Activated CD4-positive, alpha-beta memory T cell treated with anti-CD3 and anti-CD28 coated beads for 36 hours (primary cell): ENCODE results near the gene PTDSS2. TPM values are rescaled to one million over a fixed set of nuclear protein-coding genes. Genes with fewer than 3 reads are reported as not detected.
A peak's percentile ranks its signal among the peaks of the same experiment; 100 is the strongest.

Source experiments
- CTCF ChIA-PET: fragments of 350-600 bp; sonication (Branson Sonifier 250); formaldehyde crosslinking; loops from one replicate; lab custom pipeline; 2021; ENCODE audit warnings: antibody characterized with exemption, inconsistent platforms; lab: Charles Lee
- POLR2A ChIA-PET: fragments of 350-600 bp; sonication (Branson Sonifier 250); formaldehyde crosslinking; loops from one replicate; lab custom pipeline; 2021; ENCODE audit warnings: antibody characterized with exemption; lab: Charles Lee
- DNase-seq: peaks from one replicate; pipeline ENCODE4 v3.0.0-alpha.2; 2020
- H3K27ac Mint-ChIP-seq: one replicate; pipeline ENCODE4 v1.8.0; 2021; ENCODE audit warnings: mixed read lengths
- H3K27me3 Mint-ChIP-seq: one replicate; pipeline ENCODE4 v1.8.0; 2021; ENCODE audit warnings: mixed read lengths
- H3K36me3 Mint-ChIP-seq: one replicate; pipeline ENCODE4 v1.8.0; 2021; ENCODE audit warnings: mixed read lengths
- H3K4me1 Mint-ChIP-seq: one replicate; pipeline ENCODE4 v1.8.0; 2021; ENCODE audit warnings: low read depth, mixed read lengths
- H3K4me3 Mint-ChIP-seq: one replicate; pipeline ENCODE4 v1.8.0; 2021; ENCODE audit warnings: mild to moderate bottlenecking, mixed read lengths
- H3K9me3 Mint-ChIP-seq: one replicate; pipeline ENCODE4 v1.8.0; 2021; ENCODE audit warnings: mixed read lengths
- intact Hi-C: fragments of 100-400 bp; cut with micrococcal nuclease; formaldehyde crosslinking; loops from one replicate; pipeline ENCODE4 v1.15.1; 2023
- total RNA-seq, 2 experiments: library from RNA; stranded (reverse); gene quantifications; one replicate each; pipeline ENCODE4 v1.2.3, GENCODE V29; 2021

The PTDSS2 gene
- total RNA-seq, 2 experiments from 2014 or later: 15.0 to 16.7 TPM

- no peak overlapping the region for H3K27ac Mint-ChIP-seq
- DNase-seq: no peak
- ChIA-PET CTCF (interaction anchor here (0.7 kb wide), 1 partner anchor 189 kb away, joined by 3 read pairs; no protein-coding TSS in a partner anchor), POLR2A (no interaction called here)
- H3K4me1 Mint-ChIP-seq: peaks cover 24% of the 10 kb centered on the region
- H3K4me3 Mint-ChIP-seq: no peak overlapping the region
- H3K36me3 Mint-ChIP-seq: no peaks in the 10 kb centered on the region
- intact Hi-C loops: loop anchor here (5.0 kb wide), 1 partner anchor 137 kb away; the partner anchor contains the start of gene IFITM2
- no peaks in the 10 kb centered on the region for H3K9me3 Mint-ChIP-seq
- peaks cover 2% of the 10 kb centered on the region for H3K27me3 Mint-ChIP-seq
Observed at GRCh38 chr11:444396-445144, 5.5 kb upstream of the PTDSS2 start.

- no peak for DNase-seq
- CTCF ChIA-PET: no interaction called here
- H3K27me3 Mint-ChIP-seq: peaks cover 2% of the 10 kb centered on the region
- POLR2A ChIA-PET: no interaction called here
- no peaks in the 10 kb centered on the region for H3K36me3 Mint-ChIP-seq
- no peak overlapping the region for H3K4me3 Mint-ChIP-seq
- H3K27ac Mint-ChIP-seq: no peak overlapping the region
- H3K9me3 Mint-ChIP-seq: no peaks in the 10 kb centered on the region
- peaks cover 18% of the 10 kb centered on the region for H3K4me1 Mint-ChIP-seq
- intact Hi-C loops: loop anchor here (5.0 kb wide), 1 partner anchor 139 kb away; the partner anchor contains the start of gene IFITM2
Observed at GRCh38 chr11:445765-446588, 4.1 kb upstream of the PTDSS2 start.

- POLR2A ChIA-PET: interaction anchor here (1.1 to 3.5 kb wide), 4 partner anchors 10 to 91 kb away, joined by 4 to 22 read pairs (median 10); partner anchors contain the start of gene RNH1
- no peak for DNase-seq
- intact Hi-C loops: loop anchor here (5.0 kb wide), 1 partner anchor 140 kb away; the partner anchor contains the start of gene IFITM2
- CTCF ChIA-PET: interaction anchor here (1.0 to 5.0 kb wide), 4 partner anchors 40 to 196 kb away, joined by 4 to 49 read pairs (median 12); no protein-coding TSS in a partner anchor
- Mint-ChIP-seq H3K27me3 (peaks cover 2% of the 10 kb centered on the region), H3K9me3 (no peaks in the 10 kb centered on the region), H3K36me3 (no peaks in the 10 kb centered on the region), H3K4me1 (peaks cover 23% of the 10 kb centered on the region), H3K4me3 (peak overlapping the region; percentile 18), H3K27ac (no peak overlapping the region)
Observed at GRCh38 chr11:446891-447290, 3.2 kb upstream of the PTDSS2 start.

GRCh38 chr11:447923-448731, 2.0 kb upstream of the PTDSS2 start:
- no peaks in the 10 kb centered on the region for H3K9me3 Mint-ChIP-seq
- peak overlapping the region; percentile 90 for H3K4me3 Mint-ChIP-seq
- DNase-seq: peak; percentile 97
- H3K27ac Mint-ChIP-seq: peak overlapping the region; percentile 95
- peaks cover 2% of the 10 kb centered on the region for H3K27me3 Mint-ChIP-seq
- ChIA-PET CTCF (interaction anchor here (0.6 to 5.0 kb wide), 22 partner anchors 8 to 265 kb away, joined by 3 to 49 read pairs (median 4); partner anchors contain the start of gene RNH1), POLR2A (interaction anchor here (0.8 to 3.5 kb wide), 10 partner anchors 8 to 241 kb away, joined by 3 to 22 read pairs (median 5); partner anchors contain the start of genes BET1L, RIC8A, RNH1 and SIGIRR)
- no peaks in the 10 kb centered on the region for H3K36me3 Mint-ChIP-seq
- intact Hi-C loops: loop anchor here (1.0 to 5.0 kb wide), 4 partner anchors 31 to 141 kb away; partner anchors contain the start of genes IFITM2 and RNH1
- peaks cover 21% of the 10 kb centered on the region for H3K4me1 Mint-ChIP-seq

- peak overlapping the region; percentile 81 for H3K27ac Mint-ChIP-seq
- peak overlapping the region; percentile 87 for H3K4me3 Mint-ChIP-seq
- H3K27me3 Mint-ChIP-seq: no peaks in the 10 kb centered on the region
- H3K36me3 Mint-ChIP-seq: peaks cover 1% of the 10 kb centered on the region
- intact Hi-C loops: loop anchor here (2.0 kb wide), 1 partner anchor 244 kb away; the partner anchor contains the start of genes BET1L and RIC8A
- CTCF ChIA-PET: interaction anchor here (0.6 to 5.0 kb wide), 10 partner anchors 34 to 483 kb away, joined by 3 to 49 read pairs (median 3); no protein-coding TSS in a partner anchor
- H3K9me3 Mint-ChIP-seq: no peaks in the 10 kb centered on the region
- POLR2A ChIA-PET: interaction anchor here (0.6 to 3.4 kb wide), 2 partner anchors 44 to 145 kb away, joined by 3 to 15 read pairs; no protein-coding TSS in a partner anchor
- H3K4me1 Mint-ChIP-seq: peaks cover 26% of the 10 kb centered on the region
- DNase-seq: peak; percentile 80
Observed at GRCh38 chr11:450809-451451, 851 bp downstream of the PTDSS2 start.

- Mint-ChIP-seq H3K27ac (no peak overlapping the region), H3K36me3 (peaks cover 1% of the 10 kb centered on the region), H3K27me3 (no peaks in the 10 kb centered on the region), H3K4me3 (peak overlapping the region; percentile 87), H3K4me1 (peaks cover 33% of the 10 kb centered on the region), H3K9me3 (no peaks in the 10 kb centered on the region)
- intact Hi-C loops: loop anchor here (2.0 kb wide), 1 partner anchor 245 kb away; the partner anchor contains the start of genes BET1L and RIC8A
- POLR2A ChIA-PET: no interaction called here
- DNase-seq: no peak
- CTCF ChIA-PET: interaction anchor here (0.8 to 5.0 kb wide), 4 partner anchors 45 to 201 kb away, joined by 3 to 49 read pairs (median 6); no protein-coding TSS in a partner anchor
Observed at GRCh38 chr11:451738-452137, 1.7 kb downstream of the PTDSS2 start.

- Mint-ChIP-seq H3K4me3 (no peak overlapping the region), H3K4me1 (peaks cover 39% of the 10 kb centered on the region), H3K9me3 (no peaks in the 10 kb centered on the region), H3K27ac (no peak overlapping the region), H3K27me3 (no peaks in the 10 kb centered on the region), H3K36me3 (peaks cover 1% of the 10 kb centered on the region)
- intact Hi-C loops: no loop called here
- CTCF ChIA-PET: no interaction called here
- no peak for DNase-seq
- POLR2A ChIA-PET: no interaction called here
Observed at GRCh38 chr11:452203-452744, 2.2 kb downstream of the PTDSS2 start.

GRCh38 chr11:452916-453527, 2.9 kb downstream of the PTDSS2 start:
- H3K27ac Mint-ChIP-seq: no peak overlapping the region
- H3K27me3 Mint-ChIP-seq: no peaks in the 10 kb centered on the region
- H3K4me1 Mint-ChIP-seq: peaks cover 46% of the 10 kb centered on the region
- H3K36me3 Mint-ChIP-seq: peaks cover 1% of the 10 kb centered on the region
- ChIA-PET CTCF (no interaction called here), POLR2A (no interaction called here)
- H3K4me3 Mint-ChIP-seq: no peak overlapping the region
- intact Hi-C loops: no loop called here
- H3K9me3 Mint-ChIP-seq: no peaks in the 10 kb centered on the region
- no peak for DNase-seq

- CTCF ChIA-PET: no interaction called here
- intact Hi-C loops: no loop called here
Observed at GRCh38 chr11:453564-453963, 3.5 kb downstream of the PTDSS2 start.

GRCh38 chr11:454043-454442, 4.0 kb downstream of the PTDSS2 start:
- Mint-ChIP-seq H3K4me1 (peaks cover 44% of the 10 kb centered on the region), H3K4me3 (no peak overlapping the region), H3K27ac (no peak overlapping the region), H3K27me3 (no peaks in the 10 kb centered on the region), H3K9me3 (no peaks in the 10 kb centered on the region), H3K36me3 (peaks cover 1% of the 10 kb centered on the region)
- CTCF ChIA-PET: no interaction called here
- POLR2A ChIA-PET: no interaction called here
- intact Hi-C loops: no loop called here
- no peak for DNase-seq

More at GRCh38 chr11:453564-453963, 3.5 kb downstream of the PTDSS2 start:
- no peak overlapping the region for H3K27ac Mint-ChIP-seq
- H3K9me3 Mint-ChIP-seq: no peaks in the 10 kb centered on the region
- H3K27me3 Mint-ChIP-seq: no peaks in the 10 kb centered on the region
- H3K36me3 Mint-ChIP-seq: peaks cover 1% of the 10 kb centered on the region
- no peak for DNase-seq
- POLR2A ChIA-PET: no interaction called here
- H3K4me1 Mint-ChIP-seq: peaks cover 46% of the 10 kb centered on the region
- no peak overlapping the region for H3K4me3 Mint-ChIP-seq
